Activated CD4-positive, alpha-beta T cell treated with anti-CD3 and anti-CD28 coated beads, Interleukin-2, Interleukin-4, amounts not matched to agents 100 ng/mL and 50 ng/mL, durations not matched to agents 16 hours and 8 hours (primary cell): ENCODE results near the gene INPP5A.
"Not testable (repeated sequence)": the region's sequence is repeated elsewhere in the genome, so short reads cannot be mapped to it uniquely, and the experiment has no call there.

Experiments
- DNase-seq: peaks from one replicate; pipeline ENCODE4 v3.0.0-alpha.2; 2020; ENCODE audit warnings: low spot score

Gene INPP5A

GRCh38 chr10:132597654-132598053 lies 60.1 kb downstream of the INPP5A start:
- DNase-seq = no peak

DNA sequence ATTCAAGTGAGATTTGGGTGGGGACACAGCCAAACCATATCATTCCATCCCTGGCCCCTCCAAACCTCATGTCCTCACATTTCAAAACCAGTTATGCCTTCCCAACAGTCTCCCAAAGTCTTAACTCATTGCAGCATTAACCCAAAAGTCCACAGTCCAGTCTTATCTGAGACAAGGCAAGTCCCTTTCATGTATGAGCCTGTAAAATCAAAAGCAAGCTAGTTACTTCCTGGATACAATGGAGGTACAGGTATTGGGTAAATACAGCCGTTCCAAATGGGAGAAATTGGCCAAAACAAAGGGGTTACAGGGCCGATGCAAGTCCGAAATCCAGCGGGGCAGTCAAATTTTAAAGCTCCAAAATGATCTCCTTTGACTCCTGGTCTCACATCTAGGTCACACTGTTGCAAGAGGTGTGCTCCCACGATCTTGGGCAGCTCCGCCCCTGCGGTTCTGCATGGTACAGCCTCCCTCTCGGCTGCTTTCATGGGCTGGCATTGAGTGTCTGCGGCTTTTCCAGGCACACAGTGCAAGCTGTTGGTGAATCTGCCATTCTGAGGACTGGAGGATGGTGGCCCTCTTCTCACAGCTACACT lies 61.5 kb downstream of the INPP5A start:
- not testable (repeated sequence) for DNase-seq

DNA sequence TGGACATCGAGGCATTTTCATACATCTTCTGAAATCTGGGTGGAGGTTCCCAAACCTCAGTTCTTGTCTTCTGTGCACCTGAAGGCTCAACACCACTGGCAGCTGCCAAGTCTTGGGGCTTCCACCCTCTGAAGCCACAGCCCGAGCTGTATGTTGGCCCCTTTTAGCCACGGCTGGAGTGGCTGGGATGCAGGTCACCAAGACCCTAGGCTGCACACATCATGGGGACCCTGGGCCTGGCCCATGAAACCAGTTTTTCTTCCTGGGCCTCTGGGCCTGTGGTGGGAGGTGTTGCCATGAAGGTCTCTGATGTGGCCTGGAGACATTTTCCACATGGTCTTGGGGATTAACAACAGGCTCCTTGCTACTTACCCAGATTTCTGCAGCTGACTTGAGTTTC lies 62.1 kb downstream of the INPP5A start:
- no peak for DNase-seq

DNA sequence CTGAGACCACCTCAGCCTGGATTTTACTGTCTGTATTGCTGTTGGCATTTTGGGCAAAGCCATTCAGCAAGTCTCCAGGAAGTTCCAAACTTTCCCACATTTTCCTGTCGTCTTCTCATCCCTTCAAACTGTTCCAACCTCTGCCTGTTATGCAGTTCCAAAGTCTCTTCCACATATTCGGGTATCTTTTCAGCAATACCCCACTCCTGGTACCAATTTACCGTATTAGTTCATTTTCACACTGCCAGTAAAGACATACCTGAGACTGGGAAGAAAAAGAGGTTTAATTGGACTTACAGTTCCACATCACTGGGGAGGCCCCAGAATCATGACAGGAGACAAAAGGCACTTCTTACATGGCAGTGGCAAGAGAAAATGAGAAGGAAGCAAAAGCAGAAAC lies 62.8 kb downstream of the INPP5A start:
- DNase-seq = no peak

- no peak for DNase-seq
Measured at GRCh38 chr10:132601567-132601966, 64.0 kb downstream of the INPP5A start.

DNA sequence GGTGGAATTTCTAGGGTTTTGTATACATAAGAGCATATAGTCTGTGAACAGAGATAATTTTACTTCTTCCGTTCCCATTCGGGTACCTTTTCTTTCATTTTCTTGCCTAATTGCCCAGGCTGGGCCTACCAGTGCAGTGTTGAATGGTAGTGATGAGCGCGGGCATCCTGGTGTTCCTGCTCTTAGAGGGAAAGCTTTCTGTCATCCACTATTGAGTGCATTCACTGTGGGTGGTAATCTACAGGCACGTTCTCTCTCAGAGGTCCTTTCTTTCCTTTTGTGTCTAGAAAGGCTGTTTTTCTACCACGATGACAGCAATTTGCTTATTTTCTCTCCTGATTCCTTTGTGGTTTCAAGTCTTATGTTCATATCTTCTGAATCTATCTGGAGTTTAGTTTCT lies 65.0 kb downstream of the INPP5A start:
- no peak for DNase-seq

DNA sequence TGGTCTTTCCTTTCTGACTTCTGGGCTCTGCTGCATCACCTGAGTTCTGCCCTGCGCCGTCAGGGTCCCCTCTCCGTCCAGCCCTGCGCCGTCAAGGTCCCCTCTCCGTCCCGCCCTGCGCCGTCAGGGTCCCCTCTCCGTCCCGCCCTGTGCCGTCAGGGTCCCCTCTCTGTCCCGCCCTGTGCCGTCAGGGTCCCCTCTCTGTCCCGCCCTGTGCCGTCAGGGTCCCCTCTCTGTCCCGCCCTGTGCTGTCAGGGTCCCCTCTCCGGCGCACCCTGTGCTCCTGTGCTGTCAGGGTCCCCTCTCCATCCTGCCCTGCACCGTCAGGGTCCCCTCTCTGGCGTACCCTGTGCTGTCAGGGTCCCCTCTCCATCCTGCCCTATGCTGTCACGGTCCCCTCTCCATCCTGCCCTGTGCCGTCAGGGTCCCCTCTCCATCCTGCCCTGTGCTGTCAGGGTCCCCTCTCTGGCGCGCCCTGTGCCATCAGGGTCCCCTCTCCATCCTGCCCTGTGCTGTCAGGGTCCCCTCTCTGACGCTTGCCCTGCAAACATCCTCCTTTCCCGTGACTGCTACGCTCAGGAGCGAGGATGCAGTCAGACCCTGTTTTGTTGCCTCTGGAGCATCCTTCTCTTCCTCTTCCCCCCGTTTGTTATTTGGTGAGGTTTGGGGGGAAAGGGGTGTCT lies 66.4 kb downstream of the INPP5A start:
- no peak for DNase-seq

DNA sequence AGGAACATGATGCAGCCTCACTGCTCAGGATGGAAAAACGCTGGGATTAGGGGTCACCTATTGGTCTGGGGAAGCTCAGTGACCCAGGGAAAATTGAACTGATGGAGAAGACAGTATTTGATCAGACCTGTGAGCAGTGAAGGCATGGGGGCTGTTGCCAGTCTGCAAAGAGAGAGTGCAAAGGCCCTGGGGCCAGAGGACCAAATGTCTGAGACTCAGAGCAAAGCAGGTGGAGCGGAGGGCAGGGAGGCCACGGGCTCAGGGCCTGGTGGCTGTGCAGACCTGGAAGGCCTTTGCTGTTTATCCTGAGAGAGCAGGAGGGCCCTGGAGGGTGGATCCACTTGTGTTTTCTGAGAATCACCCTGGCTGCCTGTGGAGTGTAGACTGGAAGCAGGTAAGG lies 67.1 kb downstream of the INPP5A start:
- DNase-seq = no peak

DNA sequence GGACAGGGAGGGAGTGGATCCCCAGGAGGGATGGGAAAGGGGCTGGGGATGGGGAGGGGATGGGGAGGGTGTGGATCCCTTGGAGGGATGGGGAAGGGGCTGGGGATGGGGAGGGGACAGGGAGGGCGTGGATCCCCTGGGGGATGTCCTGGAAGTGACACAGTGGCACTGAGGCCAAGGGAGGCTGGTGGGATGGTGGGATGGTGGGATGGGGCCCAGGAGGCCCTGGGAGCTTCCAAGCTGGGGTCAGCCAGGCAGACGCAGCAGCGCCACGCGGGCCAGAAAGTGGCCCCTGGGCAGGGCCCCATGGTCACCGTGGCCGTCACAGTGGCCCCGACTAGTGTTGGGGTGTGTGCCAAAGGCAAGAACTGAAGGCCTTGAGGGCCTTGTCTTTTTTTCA lies 67.8 kb downstream of the INPP5A start:
- no peak for DNase-seq

GRCh38 chr10:132606031-132606491 lies 68.5 kb downstream of the INPP5A start:
- no peak for DNase-seq

DNA sequence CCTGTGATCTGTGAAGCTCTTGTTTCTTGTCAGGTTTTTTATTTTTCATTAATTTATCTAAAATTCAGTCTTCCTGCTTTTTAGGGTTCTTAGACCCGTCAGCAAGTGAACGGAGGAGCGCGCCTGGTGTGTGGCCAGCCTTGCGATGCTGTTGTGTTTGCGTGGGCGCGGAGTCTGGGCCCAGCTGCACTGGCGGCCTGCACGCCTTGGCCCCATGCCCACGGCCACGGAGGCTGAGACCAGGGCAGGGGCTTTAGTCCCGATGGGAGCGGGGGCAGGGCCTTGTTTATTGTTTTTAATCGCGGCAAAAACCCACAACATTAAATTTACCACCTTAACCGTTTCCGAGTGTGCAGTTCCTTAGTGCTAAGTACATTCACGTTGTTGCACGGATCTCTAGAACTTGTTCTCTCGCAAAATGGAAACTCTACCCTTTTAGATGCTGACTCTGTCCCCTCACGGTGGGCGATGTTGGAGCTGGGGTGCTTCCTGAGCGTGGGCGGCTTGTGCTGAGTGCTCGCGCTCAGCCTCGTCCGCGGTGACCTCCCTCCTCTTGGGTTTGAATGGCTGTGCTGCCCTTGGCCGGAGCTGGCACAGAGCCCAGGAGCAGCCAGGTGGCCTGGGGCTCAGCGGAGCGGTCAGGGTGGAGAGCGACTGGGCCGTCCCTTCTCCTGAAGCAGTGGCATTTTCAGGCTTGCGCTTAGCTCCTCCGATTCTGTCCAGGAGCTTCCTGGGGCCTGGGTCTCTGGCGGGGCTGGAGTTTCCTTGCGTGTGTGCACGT lies 69.1 kb downstream of the INPP5A start:
- no peak for DNase-seq

GRCh38 chr10:132607491-132607890 lies 69.9 kb downstream of the INPP5A start:
- DNase-seq = no peak

DNA sequence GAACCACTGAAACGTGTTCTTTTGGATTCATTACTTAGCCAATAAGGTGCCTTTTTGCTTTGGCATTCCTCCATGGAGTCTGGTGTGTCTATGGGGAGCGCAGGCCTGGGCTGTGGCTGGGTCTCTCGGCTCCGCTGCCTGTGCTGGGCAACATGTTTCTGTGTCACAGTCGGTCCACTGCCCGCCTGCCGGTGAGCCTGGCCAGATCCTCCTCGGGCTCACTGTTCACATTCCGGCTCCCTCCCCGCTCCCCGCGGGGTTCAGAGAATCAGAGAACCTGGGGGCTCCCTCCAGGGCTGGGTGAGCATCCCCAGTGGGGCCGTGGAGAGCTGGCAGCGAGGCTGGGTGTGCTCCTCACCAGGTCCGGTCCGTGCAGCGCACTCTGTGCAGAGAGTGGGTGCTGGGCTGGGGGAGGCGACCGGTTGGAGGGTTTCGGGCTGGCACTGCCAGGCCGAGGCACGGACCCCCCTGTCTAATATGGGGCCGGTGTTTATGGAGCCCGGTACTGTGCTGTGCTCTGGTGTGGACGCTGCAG lies 70.4 kb downstream of the INPP5A start:
- DNase-seq = no peak

DNA sequence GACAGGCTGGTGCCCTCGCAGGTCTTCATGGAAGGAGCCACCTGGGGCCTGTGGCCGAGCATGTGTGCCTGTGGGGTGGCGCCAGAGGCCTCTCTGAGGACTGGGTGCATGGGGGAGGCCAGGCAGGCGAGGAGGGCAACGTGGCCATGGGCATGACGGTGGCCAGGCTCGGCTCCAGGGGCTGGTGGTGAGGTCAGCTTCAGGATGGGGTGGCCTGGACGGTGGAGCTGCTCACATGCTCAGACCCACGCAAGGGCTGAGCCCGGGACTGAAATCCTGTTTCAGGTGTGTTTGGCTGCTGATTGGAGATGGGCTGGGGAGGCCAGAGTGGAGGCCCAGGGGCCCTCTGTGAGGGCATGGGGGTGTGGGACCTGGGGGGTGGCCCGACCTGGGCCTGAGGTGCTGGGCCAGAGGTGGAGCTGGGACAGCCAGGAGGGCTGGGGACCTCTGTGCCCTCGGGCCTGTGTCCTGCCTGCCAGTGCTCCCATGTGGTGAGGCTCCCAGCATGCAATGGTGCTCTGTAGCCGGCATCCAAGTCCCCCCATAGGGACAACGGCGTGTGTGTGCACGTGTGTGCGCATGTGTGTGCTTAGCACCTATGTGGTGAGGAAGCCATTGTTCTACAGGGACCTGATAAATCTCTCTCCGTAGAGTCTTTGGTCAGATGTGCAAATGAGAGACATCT lies 71.1 kb downstream of the INPP5A start:
- no peak for DNase-seq

DNA sequence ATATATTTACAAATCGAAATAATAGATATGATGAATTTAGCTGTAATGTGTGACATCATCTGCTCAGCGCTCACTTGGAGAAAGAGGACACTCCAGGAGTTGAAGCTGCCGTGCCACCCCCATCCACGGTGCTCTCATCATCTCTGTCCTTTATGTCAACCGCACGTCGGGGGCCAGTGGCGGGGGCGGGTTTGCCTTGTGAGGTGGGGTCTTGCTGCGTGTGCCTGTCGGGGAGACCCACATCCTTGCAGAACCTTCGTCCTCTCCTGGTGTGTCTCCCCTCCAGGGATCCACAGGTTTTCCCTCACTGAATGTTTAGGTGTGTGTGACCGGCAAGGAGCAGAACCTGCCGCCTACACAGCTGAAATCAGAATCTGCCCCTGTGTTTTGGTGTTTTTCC lies 71.6 kb downstream of the INPP5A start:
- DNase-seq = no peak

- no peak for DNase-seq
Measured at GRCh38 chr10:132610071-132610701, 72.6 kb downstream of the INPP5A start.

DNA sequence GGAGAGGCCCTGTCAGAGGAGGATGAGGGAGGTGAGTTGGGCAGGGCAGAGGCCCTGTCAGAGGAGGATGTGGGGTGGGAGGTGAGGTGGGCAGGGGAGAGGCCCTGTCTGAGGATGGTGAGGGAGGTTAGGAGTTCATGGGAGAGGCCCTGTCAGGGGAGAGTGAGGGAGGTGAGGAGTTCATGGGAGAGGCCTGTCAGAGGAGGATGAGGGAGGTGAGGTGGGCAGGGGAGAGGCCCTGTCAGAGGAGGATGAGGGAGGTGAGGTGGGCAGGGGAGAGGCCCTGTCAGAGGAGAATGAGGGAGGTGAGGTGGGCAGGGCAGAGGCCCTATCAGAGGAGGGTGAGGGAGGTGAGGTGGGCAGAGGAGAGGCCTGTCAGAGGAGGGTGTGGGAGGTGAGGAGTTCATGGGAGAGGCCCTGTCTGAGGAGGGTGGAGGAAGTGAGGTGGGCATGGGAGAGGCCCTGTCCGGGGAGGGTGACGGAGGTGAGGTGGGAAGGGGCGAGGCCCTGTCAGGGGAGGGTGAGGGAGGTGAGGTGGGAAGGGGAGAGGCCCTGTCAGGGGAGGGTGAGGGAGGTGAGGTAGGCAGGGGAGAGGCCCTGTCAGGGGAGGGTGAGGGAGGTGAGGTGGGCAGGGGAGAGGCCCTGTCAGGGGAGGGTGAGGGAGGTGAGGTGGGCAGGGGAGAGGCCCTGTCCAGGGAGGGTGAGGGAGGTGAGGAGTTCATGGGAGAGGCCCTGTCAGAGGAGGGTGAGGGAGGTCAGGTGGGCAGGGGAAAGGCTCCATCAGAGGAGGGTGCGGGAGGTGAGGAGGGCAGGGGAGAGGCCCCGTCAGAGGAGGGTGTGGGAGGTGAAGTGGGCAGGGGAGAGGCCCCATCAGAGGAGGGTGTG lies 73.7 kb downstream of the INPP5A start:
- DNase-seq = no peak

DNA sequence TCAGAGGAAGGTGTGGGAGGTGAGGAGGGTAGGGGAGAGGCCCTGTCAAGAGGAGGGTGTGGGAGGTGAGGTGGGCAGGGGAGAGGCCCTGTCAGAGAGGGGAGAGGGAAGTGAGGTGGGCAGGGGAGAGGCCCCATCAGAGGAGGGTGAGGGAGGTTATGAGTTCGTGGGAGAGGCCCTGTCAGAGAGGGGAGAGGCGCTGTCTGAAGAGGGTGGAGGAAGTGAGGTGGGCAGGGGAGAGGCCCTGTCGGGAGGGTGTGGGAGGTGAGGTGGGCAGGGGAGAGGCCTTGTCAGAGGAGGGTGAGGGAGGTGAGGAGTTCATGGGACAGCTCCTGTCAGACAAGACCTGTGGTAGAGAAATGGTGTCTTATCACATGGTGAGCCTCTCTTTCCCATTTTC lies 74.4 kb downstream of the INPP5A start:
- DNase-seq = no peak

GRCh38 chr10:132612571-132613504 lies 75.3 kb downstream of the INPP5A start:
- no peak for DNase-seq
